Ishikawa (cell line): ENCODE data around the gene SLC22A3.

ENCODE experiments used
- CEBPB ChIP-seq: IDR thresholded peaks from 2 replicates; pipeline ENCODE4 v1.6.1; 2012
- CREB1 ChIP-seq: IDR thresholded peaks from 2 replicates; pipeline ENCODE4 v1.6.1; 2012; ENCODE audit warnings: low read depth
- EGR1 ChIP-seq: IDR thresholded peaks from 2 replicates; pipeline ENCODE4 v1.6.1; 2012
- EP300 ChIP-seq: IDR thresholded peaks from 2 replicates; pipeline ENCODE4 v1.6.1; 2012; ENCODE audit warnings: borderline replicate concordance
- FOXM1 ChIP-seq: IDR thresholded peaks from 2 replicates; pipeline ENCODE4 v1.6.1; 2012; ENCODE audit warnings: low read depth, borderline replicate concordance
- NFIC ChIP-seq: IDR thresholded peaks from 2 replicates; pipeline ENCODE4 v1.6.1; 2012
- RAD21 ChIP-seq: IDR thresholded peaks from 2 replicates; pipeline ENCODE4 v1.6.1; 2012; ENCODE audit warnings: low read depth
- TAF1 ChIP-seq: IDR thresholded peaks from 2 replicates; pipeline ENCODE4 v1.6.1; 2012; ENCODE audit warnings: low read depth, mild to moderate bottlenecking
- TCF12 ChIP-seq: IDR thresholded peaks from 2 replicates; pipeline ENCODE4 v1.6.1; 2012; ENCODE audit warnings: low read depth
- TEAD4 ChIP-seq: IDR thresholded peaks from 2 replicates; pipeline ENCODE4 v1.6.1; 2012
- YY1 ChIP-seq: IDR thresholded peaks from 2 replicates; pipeline ENCODE4 v1.6.1; 2012; ENCODE audit warnings: low read depth
- ZBTB7A ChIP-seq: IDR thresholded peaks from 2 replicates; pipeline ENCODE4 v1.6.1; 2012; ENCODE audit warnings: low read depth
- TF ChIP-seq, protein P1 (sequence below): IDR thresholded peaks from 2 replicates; pipeline ENCODE4 v1.6.1; 2012
- TF ChIP-seq, protein P2 (sequence below): IDR thresholded peaks from 2 replicates; pipeline ENCODE4 v1.6.1; 2012
- TF ChIP-seq, protein P3 (sequence below): IDR thresholded peaks from 2 replicates; pipeline ENCODE4 v1.6.1; 2012; ENCODE audit warnings: low read depth, mild to moderate bottlenecking

Gene SLC22A3

DNA sequence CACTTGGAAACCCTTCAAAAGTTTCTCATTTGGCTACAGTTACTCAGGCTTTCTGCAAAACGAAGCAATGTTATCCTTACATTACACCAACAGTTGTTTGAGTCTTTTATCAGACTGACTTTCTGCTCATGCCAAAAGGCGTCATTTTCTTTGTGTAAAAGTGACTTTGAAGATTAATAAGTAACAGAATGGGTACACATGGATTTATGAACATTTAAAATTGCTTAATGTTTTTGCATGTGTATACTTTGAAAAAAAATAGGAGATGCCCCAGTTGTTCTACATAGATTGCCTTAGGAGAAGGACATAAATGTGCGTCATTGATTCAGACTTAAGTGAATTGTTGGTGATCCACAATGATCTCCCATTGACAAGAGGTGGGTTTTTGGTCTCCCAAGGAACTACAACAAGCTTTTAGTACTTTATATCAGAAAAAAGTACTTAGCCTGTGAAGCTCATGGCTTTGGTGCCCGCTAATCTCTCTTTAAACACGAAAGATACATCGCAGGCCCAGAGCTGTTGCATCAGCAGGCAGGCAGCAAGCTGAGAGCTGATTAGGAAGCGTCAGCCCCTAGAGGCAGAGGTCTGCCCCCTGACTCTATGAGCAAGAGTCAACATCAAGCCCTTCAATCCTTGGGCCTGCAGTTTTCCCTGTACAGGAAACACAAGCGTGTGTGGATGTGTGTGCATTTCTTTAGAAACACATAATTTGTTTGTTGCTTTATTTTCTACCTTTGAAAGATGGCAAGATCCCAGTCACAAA, 45.9 kb downstream of the SLC22A3 start:
- no peak for TF ChIP-seq EGR1
- TF ChIP-seq FOXM1, result no peak
- TF ChIP-seq CEBPB, result no peak
- TF ChIP-seq, protein P1, sequence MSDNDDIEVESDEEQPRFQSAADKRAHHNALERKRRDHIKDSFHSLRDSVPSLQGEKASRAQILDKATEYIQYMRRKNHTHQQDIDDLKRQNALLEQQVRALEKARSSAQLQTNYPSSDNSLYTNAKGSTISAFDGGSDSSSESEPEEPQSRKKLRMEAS, result no peak

DNA sequence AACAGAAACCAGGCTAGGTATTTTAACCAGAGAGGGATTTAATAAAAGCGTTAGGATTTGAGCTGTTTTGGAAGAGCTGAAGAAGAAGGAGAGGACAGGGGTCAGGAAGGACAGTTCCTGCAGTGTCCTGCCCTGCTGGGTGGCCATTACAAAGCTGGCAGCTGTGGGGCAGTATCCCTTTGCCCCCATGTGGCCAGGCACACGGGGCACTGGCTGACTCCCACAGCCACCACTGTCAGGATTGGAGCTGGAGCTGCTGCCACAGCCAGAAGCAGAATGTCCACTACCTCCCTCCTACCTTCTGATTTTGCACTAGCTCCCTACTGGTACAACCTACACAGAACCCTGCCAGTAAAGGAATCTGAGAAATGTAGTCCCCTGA, 46.5 kb downstream of the SLC22A3 start:
- TF ChIP-seq TEAD4 (no peak), TAF1 (no peak), FOXM1 (no peak), EGR1 (no peak), CEBPB (no peak), EP300 (no peak), ZBTB7A (no peak), YY1 (no peak), CREB1 (no peak), RAD21 (no peak), NFIC (no peak), TCF12 (no peak)
- TF ChIP-seq, protein P2, sequence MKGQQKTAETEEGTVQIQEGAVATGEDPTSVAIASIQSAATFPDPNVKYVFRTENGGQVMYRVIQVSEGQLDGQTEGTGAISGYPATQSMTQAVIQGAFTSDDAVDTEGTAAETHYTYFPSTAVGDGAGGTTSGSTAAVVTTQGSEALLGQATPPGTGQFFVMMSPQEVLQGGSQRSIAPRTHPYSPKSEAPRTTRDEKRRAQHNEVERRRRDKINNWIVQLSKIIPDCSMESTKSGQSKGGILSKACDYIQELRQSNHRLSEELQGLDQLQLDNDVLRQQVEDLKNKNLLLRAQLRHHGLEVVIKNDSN, result no peak
- TF ChIP-seq, protein P1, result no peak

DNA sequence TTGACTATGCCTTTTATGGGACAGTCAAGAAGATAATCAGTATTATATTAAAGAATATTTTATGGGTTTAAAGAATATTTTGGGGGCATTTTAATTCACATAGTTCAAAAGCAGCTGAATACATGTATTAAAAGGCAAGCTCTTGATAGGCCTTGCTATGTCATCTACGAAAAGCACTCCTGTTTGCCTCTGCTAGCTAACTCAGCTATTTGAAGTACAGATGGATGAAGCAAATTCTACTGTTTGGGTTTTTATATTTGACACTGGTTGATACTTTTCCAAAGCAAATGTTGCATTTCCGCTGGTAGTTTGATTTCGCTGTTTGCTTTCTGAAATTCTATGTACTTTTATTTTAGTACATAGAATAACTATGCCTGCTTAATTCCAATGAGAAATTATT, 47.0 kb downstream of the SLC22A3 start:
- TF ChIP-seq YY1, result no peak
- TF ChIP-seq, protein P3, sequence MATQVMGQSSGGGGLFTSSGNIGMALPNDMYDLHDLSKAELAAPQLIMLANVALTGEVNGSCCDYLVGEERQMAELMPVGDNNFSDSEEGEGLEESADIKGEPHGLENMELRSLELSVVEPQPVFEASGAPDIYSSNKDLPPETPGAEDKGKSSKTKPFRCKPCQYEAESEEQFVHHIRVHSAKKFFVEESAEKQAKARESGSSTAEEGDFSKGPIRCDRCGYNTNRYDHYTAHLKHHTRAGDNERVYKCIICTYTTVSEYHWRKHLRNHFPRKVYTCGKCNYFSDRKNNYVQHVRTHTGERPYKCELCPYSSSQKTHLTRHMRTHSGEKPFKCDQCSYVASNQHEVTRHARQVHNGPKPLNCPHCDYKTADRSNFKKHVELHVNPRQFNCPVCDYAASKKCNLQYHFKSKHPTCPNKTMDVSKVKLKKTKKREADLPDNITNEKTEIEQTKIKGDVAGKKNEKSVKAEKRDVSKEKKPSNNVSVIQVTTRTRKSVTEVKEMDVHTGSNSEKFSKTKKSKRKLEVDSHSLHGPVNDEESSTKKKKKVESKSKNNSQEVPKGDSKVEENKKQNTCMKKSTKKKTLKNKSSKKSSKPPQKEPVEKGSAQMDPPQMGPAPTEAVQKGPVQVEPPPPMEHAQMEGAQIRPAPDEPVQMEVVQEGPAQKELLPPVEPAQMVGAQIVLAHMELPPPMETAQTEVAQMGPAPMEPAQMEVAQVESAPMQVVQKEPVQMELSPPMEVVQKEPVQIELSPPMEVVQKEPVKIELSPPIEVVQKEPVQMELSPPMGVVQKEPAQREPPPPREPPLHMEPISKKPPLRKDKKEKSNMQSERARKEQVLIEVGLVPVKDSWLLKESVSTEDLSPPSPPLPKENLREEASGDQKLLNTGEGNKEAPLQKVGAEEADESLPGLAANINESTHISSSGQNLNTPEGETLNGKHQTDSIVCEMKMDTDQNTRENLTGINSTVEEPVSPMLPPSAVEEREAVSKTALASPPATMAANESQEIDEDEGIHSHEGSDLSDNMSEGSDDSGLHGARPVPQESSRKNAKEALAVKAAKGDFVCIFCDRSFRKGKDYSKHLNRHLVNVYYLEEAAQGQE, result no peak
- TF ChIP-seq, protein P1, result no peak
- no peak for TF ChIP-seq EP300
- TF ChIP-seq NFIC, result no peak
- TF ChIP-seq TAF1, result no peak
- TF ChIP-seq, protein P2, result no peak
- TF ChIP-seq EGR1, result no peak
- TF ChIP-seq CREB1, result no peak
- no peak for TF ChIP-seq FOXM1
- TF ChIP-seq TCF12, result no peak
- TF ChIP-seq ZBTB7A, result no peak
- TF ChIP-seq CEBPB, result no peak

DNA sequence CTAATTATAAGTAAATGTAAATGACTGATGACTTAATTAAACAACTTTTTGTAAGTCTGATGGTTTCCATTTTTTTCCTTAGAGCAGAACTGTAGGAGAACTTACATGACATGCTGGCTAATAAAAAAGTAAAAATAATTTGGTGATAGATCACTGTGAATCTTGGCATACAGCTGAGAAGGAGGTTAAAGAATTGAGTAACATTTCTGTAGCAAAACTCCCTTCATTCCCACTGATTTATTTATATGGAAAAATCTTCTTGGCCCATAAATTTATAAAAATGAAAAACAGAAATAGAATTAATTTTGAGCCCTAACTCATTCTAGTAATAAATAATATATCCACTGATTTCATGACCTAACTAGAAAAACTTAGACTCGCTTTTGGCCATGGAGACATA, 48.1 kb downstream of the SLC22A3 start:
- TF ChIP-seq NFIC, result no peak
- no peak for TF ChIP-seq FOXM1
- no peak for TF ChIP-seq CREB1
- TF ChIP-seq, protein P3, result no peak
- no peak for TF ChIP-seq EGR1
- no peak for TF ChIP-seq TAF1

DNA sequence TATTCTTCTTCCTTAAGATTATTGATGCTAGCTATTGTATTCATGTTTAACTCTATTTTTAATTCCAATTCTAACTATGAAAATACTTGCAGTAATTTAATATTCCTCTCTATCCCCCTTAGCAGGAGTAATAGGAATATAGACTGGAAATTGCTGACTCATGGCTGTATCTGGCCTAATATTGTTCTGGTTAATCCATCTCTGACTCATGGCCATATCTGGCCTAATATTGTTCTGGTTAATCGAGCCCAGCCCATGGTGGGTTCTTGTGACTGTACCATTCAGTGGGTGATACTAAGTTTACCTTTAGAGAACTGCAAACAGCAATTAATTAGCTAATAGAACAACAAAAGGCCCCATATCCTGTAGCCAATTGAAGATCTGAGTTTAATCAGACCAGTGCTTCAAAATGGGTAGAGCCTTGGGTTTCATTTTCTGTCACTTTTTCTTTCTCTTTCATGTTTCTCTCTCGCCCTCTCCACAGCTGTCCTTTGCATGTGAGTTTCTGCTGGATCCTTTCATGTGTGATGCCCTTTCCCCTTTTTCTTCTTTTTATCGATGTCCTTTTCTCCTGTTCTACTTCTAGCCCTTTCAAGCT, 50.6 kb downstream of the SLC22A3 start:
- no peak for TF ChIP-seq NFIC
- no peak for TF ChIP-seq CEBPB
- TF ChIP-seq, protein P3, result no peak
- TF ChIP-seq TAF1, result no peak
- TF ChIP-seq YY1, result no peak
- TF ChIP-seq, protein P2, result no peak
- no peak for TF ChIP-seq FOXM1
- no peak for TF ChIP-seq EGR1
- TF ChIP-seq RAD21, result no peak
- no peak for TF ChIP-seq TCF12
